ENCODE measurements around the gene BMERB1.
"Not testable (repeated sequence)": the region's sequence is repeated elsewhere in the genome, so short reads cannot be mapped to it uniquely, and the experiment has no call there.

Gene BMERB1

GRCh38 chr16:15425861-15426260 lies 8.5 kb upstream of the BMERB1 start:
- no peak for DNase-seq (ENCODE audit: low read depth, low spot score)

- no peak for DNase-seq (ENCODE audit: low read depth, low spot score)
These were observed 7.6 kb upstream of the BMERB1 start for GRCh38 chr16:15426796-15427195.

GRCh38 chr16:15427648-15428239 lies 6.6 kb upstream of the BMERB1 start:
- no peak for DNase-seq (ENCODE audit: low read depth, low spot score)

- not testable (repeated sequence) for DNase-seq (ENCODE audit: low read depth, low spot score)
These were observed 3.5 kb upstream of the BMERB1 start for GRCh38 chr16:15430884-15431283.

GRCh38 chr16:15434079-15434424 lies 336 bp upstream of the BMERB1 start:
- no peak for DNase-seq (ENCODE audit: low read depth, low spot score)

GRCh38 chr16:15435216-15435864 lies 952 bp downstream of the BMERB1 start:
- DNase-seq (ENCODE audit: low read depth, low spot score) = no peak

GRCh38 chr16:15439102-15439501 lies 4.7 kb downstream of the BMERB1 start:
- DNase-seq (ENCODE audit: low read depth, low spot score) = no peak

- no peak for DNase-seq (ENCODE audit: low read depth, low spot score)
These were observed 5.1 kb downstream of the BMERB1 start for GRCh38 chr16:15439521-15439920.

- no peak for DNase-seq (ENCODE audit: low read depth, low spot score)
These were observed 6.5 kb downstream of the BMERB1 start for GRCh38 chr16:15440852-15441251.

- DNase-seq (ENCODE audit: low read depth, low spot score) = not testable (repeated sequence)
These were observed 7.8 kb downstream of the BMERB1 start for GRCh38 chr16:15442140-15442539.

GRCh38 chr16:15443753-15444152 lies 9.4 kb downstream of the BMERB1 start:
- no peak for DNase-seq (ENCODE audit: low read depth, low spot score)

- no peak for DNase-seq (ENCODE audit: low read depth, low spot score)
These were observed 9.9 kb downstream of the BMERB1 start for GRCh38 chr16:15444264-15444663.

GRCh38 chr16:15445450-15445849 lies 11.1 kb downstream of the BMERB1 start:
- no peak for DNase-seq (ENCODE audit: low read depth, low spot score)

GRCh38 chr16:15446901-15447300 lies 12.5 kb downstream of the BMERB1 start:
- no peak for DNase-seq (ENCODE audit: low read depth, low spot score)

- no peak for DNase-seq (ENCODE audit: low read depth, low spot score)
These were observed 16.2 kb downstream of the BMERB1 start for GRCh38 chr16:15450624-15451023.

GRCh38 chr16:15451098-15451731 lies 16.8 kb downstream of the BMERB1 start:
- DNase-seq (ENCODE audit: low read depth, low spot score) = no peak

- no peak for DNase-seq (ENCODE audit: low read depth, low spot score)
These were observed 18.0 kb downstream of the BMERB1 start for GRCh38 chr16:15452246-15452855.

- DNase-seq (ENCODE audit: low read depth, low spot score) = not testable (repeated sequence)
These were observed 18.9 kb downstream of the BMERB1 start for GRCh38 chr16:15453296-15453695.

GRCh38 chr16:15454933-15455332 lies 20.5 kb downstream of the BMERB1 start:
- DNase-seq (ENCODE audit: low read depth, low spot score) = not testable (repeated sequence)

GRCh38 chr16:15457400-15457799 lies 23.0 kb downstream of the BMERB1 start:
- no peak for DNase-seq (ENCODE audit: low read depth, low spot score)

GRCh38 chr16:15457958-15458357 lies 23.6 kb downstream of the BMERB1 start:
- no peak for DNase-seq (ENCODE audit: low read depth, low spot score)

- DNase-seq (ENCODE audit: low read depth, low spot score) = no peak
These were observed 25.4 kb downstream of the BMERB1 start for GRCh38 chr16:15459791-15460190.

GRCh38 chr16:15460601-15461000 lies 26.2 kb downstream of the BMERB1 start:
- DNase-seq (ENCODE audit: low read depth, low spot score) = no peak

Data from brain pericyte (primary cell).